RWPE2 (cell line): Measurements from ENCODE around the gene DNAH8.

Experiments
- ATAC-seq: fragments of 200-7000 bp; cut with Tn5 transposase; 3 replicates; pipeline ENCODE4 v1.9.1; 2021; ENCODE audit warnings: low read depth
- DNase-seq: peaks from one replicate; pipeline ENCODE4 v3.0.0-alpha.2; 2020; ENCODE audit warnings: low spot score
- H3K27ac ChIP-seq: fragments of 450-650 bp; 2 replicates; pipeline ENCODE4 v1.5.1; 2017; ENCODE audit warnings: mild to moderate bottlenecking; ENCODE audit not compliant: poor library complexity, severe bottlenecking
- H3K27me3 ChIP-seq: fragments of 250-450 bp; sonication (Bioruptor Pico); 2 replicates; pipeline ENCODE4 v1.5.1; 2021; ENCODE audit warnings: mild to moderate bottlenecking, moderate library complexity; ENCODE audit not compliant: insufficient read depth, poor library complexity, severe bottlenecking
- H3K36me3 ChIP-seq: fragments of 250-450 bp; sonication (Bioruptor Pico); 2 replicates; pipeline ENCODE4 v1.5.1; 2020; ENCODE audit warnings: low read depth, mild to moderate bottlenecking, moderate library complexity
- H3K4me1 ChIP-seq: fragments of 250-450 bp; sonication (Bioruptor Pico); 2 replicates; pipeline ENCODE4 v1.5.1; 2021; ENCODE audit warnings: mild to moderate bottlenecking, moderate library complexity; ENCODE audit not compliant: insufficient read depth, poor library complexity, severe bottlenecking
- H3K4me3 ChIP-seq: fragments of 250-450 bp; sonication (Bioruptor Pico); 2 replicates; pipeline ENCODE4 v1.5.1; 2021; ENCODE audit warnings: mild to moderate bottlenecking, moderate library complexity; ENCODE audit not compliant: severe bottlenecking
- H3K9me3 ChIP-seq: fragments of 250-450 bp; sonication (Bioruptor Pico); 2 replicates; pipeline ENCODE4 v1.5.1; 2021; ENCODE audit warnings: mild to moderate bottlenecking, moderate library complexity; ENCODE audit not compliant: severe bottlenecking
- CTCF ChIP-seq: fragments of 450-650 bp; IDR thresholded peaks from one replicate; pipeline ENCODE4 v1.5.1; 2017; ENCODE audit warnings: mild to moderate bottlenecking, moderate library complexity; ENCODE audit not compliant: poor library complexity, severe bottlenecking

Gene DNAH8

GRCh38 chr6:38797391-38797790 is 82.3 kb downstream of the DNAH8 start:
- Histone ChIP-seq H3K4me3 (no peak overlapping the region), H3K4me1 (peaks cover 28% of the 10 kb centered on the region), H3K9me3 (no peaks in the 10 kb centered on the region), H3K27ac (no peak overlapping the region), H3K36me3 (no peaks in the 10 kb centered on the region), H3K27me3 (no peaks in the 10 kb centered on the region)
- no peak for DNase-seq
- no peak for TF ChIP-seq CTCF
- no peak for ATAC-seq

GRCh38 chr6:38799529-38800184 is 84.5 kb downstream of the DNAH8 start:
- H3K4me1 ChIP-seq, result peaks cover 25% of the 10 kb centered on the region
- H3K27ac ChIP-seq, result peak overlapping the region; percentile 79
- H3K4me3 ChIP-seq, result no peak overlapping the region
- no peaks in the 10 kb centered on the region for H3K27me3 ChIP-seq
- DNase-seq (no peak), ATAC-seq (peak; percentile 90)
- no peaks in the 10 kb centered on the region for H3K9me3 ChIP-seq
- no peaks in the 10 kb centered on the region for H3K36me3 ChIP-seq
- TF ChIP-seq CTCF, result no peak

- no peak for TF ChIP-seq CTCF
- Histone ChIP-seq H3K27me3 (no peaks in the 10 kb centered on the region), H3K27ac (no peak overlapping the region), H3K4me3 (no peak overlapping the region), H3K9me3 (no peaks in the 10 kb centered on the region), H3K4me1 (peaks cover 22% of the 10 kb centered on the region), H3K36me3 (no peaks in the 10 kb centered on the region)
- no peak for ATAC-seq
- no peak for DNase-seq
Measured at GRCh38 chr6:38801305-38801704, 86.2 kb downstream of the DNAH8 start.

GRCh38 chr6:38802497-38802896 is 87.4 kb downstream of the DNAH8 start:
- no peak overlapping the region for H3K27ac ChIP-seq
- no peaks in the 10 kb centered on the region for H3K27me3 ChIP-seq

More at GRCh38 chr6:38802497-38802896, 87.4 kb downstream of the DNAH8 start:
- H3K4me1 ChIP-seq, result peaks cover 14% of the 10 kb centered on the region
- no peak overlapping the region for H3K4me3 ChIP-seq
- TF ChIP-seq CTCF, result no peak
- no peak for DNase-seq
- ATAC-seq, result no peak
- H3K36me3 ChIP-seq, result no peaks in the 10 kb centered on the region
- no peaks in the 10 kb centered on the region for H3K9me3 ChIP-seq
